Activated naive CD8-positive, alpha-beta T cell treated with anti-CD3 and anti-CD28 coated beads, Interleukin-2, amount 50 U/mL, for 24 hours (primary cell): ENCODE measurements around the gene TCTN1.

Source experiments
- ATAC-seq: fragments of 150-1000 bp; cut with Tn5 transposase; one replicate; pipeline ENCODE4 v1.10.0; 2021
- DNase-seq: peaks from one replicate; pipeline ENCODE4 v3.0.0; 2021
- H3K27ac Mint-ChIP-seq: one replicate; pipeline ENCODE4 v1.8.0; 2021; ENCODE audit warnings: mild to moderate bottlenecking, mixed read lengths
- H3K27me3 Mint-ChIP-seq: one replicate; pipeline ENCODE4 v1.8.0; 2021; ENCODE audit warnings: mixed read lengths
- H3K36me3 Mint-ChIP-seq: one replicate; pipeline ENCODE4 v1.8.0; 2021; ENCODE audit warnings: low read depth, mixed read lengths
- H3K4me1 Mint-ChIP-seq: one replicate; pipeline ENCODE4 v1.8.0; 2021; ENCODE audit warnings: mixed read lengths
- H3K4me3 Mint-ChIP-seq: one replicate; pipeline ENCODE4 v1.8.0; 2021; ENCODE audit warnings: mild to moderate bottlenecking, moderate library complexity, mixed read lengths
- H3K9me3 Mint-ChIP-seq: one replicate; pipeline ENCODE4 v1.8.0; 2021; ENCODE audit warnings: mixed read lengths

The TCTN1 gene

GRCh38 chr12:110670161-110670701 is 56.3 kb downstream of the TCTN1 start:
- DNase-seq (peak; percentile 60), ATAC-seq (peak; percentile 72)
- Mint-ChIP-seq H3K27ac (peak overlapping the region; percentile 96), H3K4me1 (peaks cover 68% of the 10 kb centered on the region), H3K9me3 (peaks cover 5% of the 10 kb centered on the region), H3K27me3 (no peaks in the 10 kb centered on the region), H3K36me3 (peaks cover 53% of the 10 kb centered on the region), H3K4me3 (no peak overlapping the region)

GRCh38 chr12:110676171-110676570 is 62.2 kb downstream of the TCTN1 start:
- no peak for ATAC-seq
- Mint-ChIP-seq H3K27me3 (no peaks in the 10 kb centered on the region), H3K27ac (no peak overlapping the region), H3K4me1 (peaks cover 72% of the 10 kb centered on the region), H3K36me3 (peaks cover 30% of the 10 kb centered on the region), H3K4me3 (no peak overlapping the region), H3K9me3 (peaks cover 5% of the 10 kb centered on the region)
- DNase-seq, result no peak

- Mint-ChIP-seq H3K4me1 (peaks cover 65% of the 10 kb centered on the region), H3K27ac (peak overlapping the region; percentile 55), H3K9me3 (peaks cover 5% of the 10 kb centered on the region), H3K36me3 (peaks cover 32% of the 10 kb centered on the region), H3K4me3 (peak overlapping the region; percentile 6), H3K27me3 (no peaks in the 10 kb centered on the region)
- DNase-seq, result no peak
- ATAC-seq, result peak; percentile 55
Observed at GRCh38 chr12:110677206-110677911, 63.4 kb downstream of the TCTN1 start.

- DNase-seq (no peak), ATAC-seq (peak; percentile 42)
- Mint-ChIP-seq H3K4me3 (no peak overlapping the region), H3K27ac (peak overlapping the region; percentile 55), H3K27me3 (no peaks in the 10 kb centered on the region), H3K4me1 (peaks cover 62% of the 10 kb centered on the region), H3K9me3 (peaks cover 5% of the 10 kb centered on the region), H3K36me3 (peaks cover 28% of the 10 kb centered on the region)
Observed at GRCh38 chr12:110677982-110678381, 64.1 kb downstream of the TCTN1 start.

- DNase-seq (no peak), ATAC-seq (no peak)
- Mint-ChIP-seq H3K36me3 (peaks cover 24% of the 10 kb centered on the region), H3K27me3 (no peaks in the 10 kb centered on the region), H3K4me3 (no peak overlapping the region), H3K4me1 (peaks cover 54% of the 10 kb centered on the region), H3K9me3 (peaks cover 5% of the 10 kb centered on the region), H3K27ac (no peak overlapping the region)
Observed at GRCh38 chr12:110679201-110679600, 65.3 kb downstream of the TCTN1 start.

- DNase-seq (no peak), ATAC-seq (no peak)
- peaks cover 21% of the 10 kb centered on the region for H3K36me3 Mint-ChIP-seq
- H3K27me3 Mint-ChIP-seq, result no peaks in the 10 kb centered on the region
- H3K27ac Mint-ChIP-seq, result no peak overlapping the region
- H3K4me1 Mint-ChIP-seq, result peaks cover 51% of the 10 kb centered on the region
- H3K9me3 Mint-ChIP-seq, result no peaks in the 10 kb centered on the region
- H3K4me3 Mint-ChIP-seq, result no peak overlapping the region
Observed at GRCh38 chr12:110680032-110680431, 66.1 kb downstream of the TCTN1 start.

- Mint-ChIP-seq H3K9me3 (no peaks in the 10 kb centered on the region), H3K27me3 (no peaks in the 10 kb centered on the region), H3K27ac (peak overlapping the region; percentile 41), H3K36me3 (peaks cover 24% of the 10 kb centered on the region), H3K4me1 (peaks cover 56% of the 10 kb centered on the region), H3K4me3 (no peak overlapping the region)
- DNase-seq, result no peak
- ATAC-seq, result no peak
Observed at GRCh38 chr12:110683888-110684287, 70.0 kb downstream of the TCTN1 start.

DNA sequence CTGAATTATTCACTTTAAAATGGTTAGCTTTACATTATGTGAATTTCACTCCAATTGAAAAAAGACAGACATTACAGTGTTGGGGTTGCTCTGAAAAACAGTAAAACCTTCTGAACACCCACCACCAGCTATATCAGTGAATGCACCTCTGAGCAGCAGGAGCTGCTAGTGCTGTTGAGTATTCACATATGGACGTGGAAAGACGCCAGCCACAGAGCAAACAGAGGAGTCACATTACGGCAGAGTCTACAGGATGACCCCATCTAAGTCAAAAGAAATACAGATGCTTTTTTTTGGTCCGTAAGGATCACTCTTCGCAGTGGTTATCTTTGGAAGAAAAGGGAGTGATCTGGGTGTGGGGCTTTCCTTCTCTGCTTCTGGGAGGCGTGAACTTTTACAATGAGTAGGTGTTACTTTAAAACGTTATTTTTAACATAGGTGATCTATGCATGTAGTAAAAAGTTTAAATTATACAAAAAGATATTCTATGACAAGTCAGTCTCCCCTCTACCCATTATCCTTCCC is 70.4 kb downstream of the TCTN1 start:
- Mint-ChIP-seq H3K27me3 (no peaks in the 10 kb centered on the region), H3K36me3 (peaks cover 24% of the 10 kb centered on the region), H3K27ac (no peak overlapping the region), H3K4me3 (peak overlapping the region; percentile 20), H3K9me3 (no peaks in the 10 kb centered on the region), H3K4me1 (peaks cover 53% of the 10 kb centered on the region)
- DNase-seq (no peak), ATAC-seq (no peak)

GRCh38 chr12:110686294-110686903 is 72.5 kb downstream of the TCTN1 start:
- no peak for DNase-seq
- no peak overlapping the region for H3K27ac Mint-ChIP-seq
- H3K27me3 Mint-ChIP-seq, result no peaks in the 10 kb centered on the region
- H3K36me3 Mint-ChIP-seq, result peaks cover 24% of the 10 kb centered on the region
- H3K9me3 Mint-ChIP-seq, result no peaks in the 10 kb centered on the region
- H3K4me3 Mint-ChIP-seq, result peak overlapping the region; percentile 79
- H3K4me1 Mint-ChIP-seq, result peaks cover 59% of the 10 kb centered on the region
- no peak for ATAC-seq

- H3K27me3 Mint-ChIP-seq, result no peaks in the 10 kb centered on the region
- H3K4me3 Mint-ChIP-seq, result peak overlapping the region; percentile 79
- H3K36me3 Mint-ChIP-seq, result peaks cover 17% of the 10 kb centered on the region
- no peaks in the 10 kb centered on the region for H3K9me3 Mint-ChIP-seq
- H3K27ac Mint-ChIP-seq, result no peak overlapping the region
- DNase-seq (no peak), ATAC-seq (no peak)
- peaks cover 54% of the 10 kb centered on the region for H3K4me1 Mint-ChIP-seq
Observed at GRCh38 chr12:110687396-110688169, 73.7 kb downstream of the TCTN1 start.

GRCh38 chr12:110688446-110689280 is 74.7 kb downstream of the TCTN1 start, which contains the start of gene HVCN1:
TSS of gene HVCN1 (minus strand) at chr12:110689115. CDS start at chr12:110683245, 5,870 bp downstream.
- Mint-ChIP-seq H3K27me3 (no peaks in the 10 kb centered on the region), H3K4me1 (peaks cover 59% of the 10 kb centered on the region), H3K9me3 (no peaks in the 10 kb centered on the region), H3K4me3 (peak within 1 kb of the TSS; percentile 89), H3K27ac (peak within 1 kb of the TSS; percentile 93), H3K36me3 (peaks cover 16% of the 10 kb centered on the region)
- ATAC-seq, result peak; percentile 33
- no peak for DNase-seq

- DNase-seq (peak; percentile 67), ATAC-seq (peak; percentile 86)
- no peaks in the 10 kb centered on the region for H3K9me3 Mint-ChIP-seq
- H3K27ac Mint-ChIP-seq, result peak overlapping the region; percentile 93
- peak overlapping the region; percentile 89 for H3K4me3 Mint-ChIP-seq
- peaks cover 15% of the 10 kb centered on the region for H3K36me3 Mint-ChIP-seq
- peaks cover 62% of the 10 kb centered on the region for H3K4me1 Mint-ChIP-seq
- no peaks in the 10 kb centered on the region for H3K27me3 Mint-ChIP-seq
Observed at GRCh38 chr12:110689281-110690126, 75.6 kb downstream of the TCTN1 start.

- H3K4me1 Mint-ChIP-seq, result peaks cover 58% of the 10 kb centered on the region
- DNase-seq, result no peak
- H3K9me3 Mint-ChIP-seq, result no peaks in the 10 kb centered on the region
- peak overlapping the region; percentile 93 for H3K27ac Mint-ChIP-seq
- H3K27me3 Mint-ChIP-seq, result no peaks in the 10 kb centered on the region
- ATAC-seq, result no peak
- peaks cover 11% of the 10 kb centered on the region for H3K36me3 Mint-ChIP-seq
- peak overlapping the region; percentile 89 for H3K4me3 Mint-ChIP-seq
Observed at GRCh38 chr12:110690127-110690430, 76.2 kb downstream of the TCTN1 start.
